ENCODE results near the gene CNTFR.
"Not testable (repeated sequence)": the region's sequence is repeated elsewhere in the genome, so short reads cannot be mapped to it uniquely, and the experiment has no call there.

The CNTFR gene

DNA sequence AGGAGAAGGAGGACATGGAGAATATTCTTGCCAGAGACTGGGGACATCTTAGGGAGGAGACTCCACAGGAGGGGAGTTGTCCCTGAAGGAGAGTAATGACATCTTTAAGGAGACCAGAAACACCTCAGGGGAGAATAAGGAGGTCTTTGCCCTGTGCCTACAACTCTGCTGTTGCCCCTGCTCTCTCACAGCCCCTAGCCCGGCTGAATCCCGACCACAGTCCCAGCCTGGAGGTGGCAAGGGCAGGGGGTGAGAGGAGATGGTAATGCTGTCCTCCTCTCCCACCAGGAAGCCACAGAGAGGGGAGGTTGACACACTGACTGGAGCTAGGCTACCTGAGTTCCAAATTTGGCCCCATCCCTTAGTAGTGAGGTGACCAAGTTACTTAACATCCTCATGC, 36.5 kb downstream of the CNTFR start:
- DNase-seq = no peak

DNA sequence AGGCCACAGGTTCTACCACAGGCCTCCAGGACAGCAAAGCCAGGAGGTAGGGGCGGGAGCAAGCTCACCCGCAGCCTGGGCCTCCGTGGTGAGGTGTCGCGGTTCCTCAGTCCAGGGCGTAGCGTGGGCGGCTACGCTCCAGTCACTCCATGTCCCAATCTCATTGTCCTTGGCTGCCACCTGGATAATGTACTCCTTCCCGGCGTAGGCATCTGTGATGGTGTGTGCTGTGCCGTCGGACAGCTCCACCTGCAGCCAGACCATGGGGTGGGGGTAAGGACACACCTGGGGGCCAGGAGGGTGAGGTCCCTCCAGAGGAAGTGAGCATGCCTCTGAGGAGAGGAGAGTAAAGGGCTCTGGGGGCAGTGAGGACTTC, 36.9 kb downstream of the CNTFR start:
- no peak for DNase-seq

DNA sequence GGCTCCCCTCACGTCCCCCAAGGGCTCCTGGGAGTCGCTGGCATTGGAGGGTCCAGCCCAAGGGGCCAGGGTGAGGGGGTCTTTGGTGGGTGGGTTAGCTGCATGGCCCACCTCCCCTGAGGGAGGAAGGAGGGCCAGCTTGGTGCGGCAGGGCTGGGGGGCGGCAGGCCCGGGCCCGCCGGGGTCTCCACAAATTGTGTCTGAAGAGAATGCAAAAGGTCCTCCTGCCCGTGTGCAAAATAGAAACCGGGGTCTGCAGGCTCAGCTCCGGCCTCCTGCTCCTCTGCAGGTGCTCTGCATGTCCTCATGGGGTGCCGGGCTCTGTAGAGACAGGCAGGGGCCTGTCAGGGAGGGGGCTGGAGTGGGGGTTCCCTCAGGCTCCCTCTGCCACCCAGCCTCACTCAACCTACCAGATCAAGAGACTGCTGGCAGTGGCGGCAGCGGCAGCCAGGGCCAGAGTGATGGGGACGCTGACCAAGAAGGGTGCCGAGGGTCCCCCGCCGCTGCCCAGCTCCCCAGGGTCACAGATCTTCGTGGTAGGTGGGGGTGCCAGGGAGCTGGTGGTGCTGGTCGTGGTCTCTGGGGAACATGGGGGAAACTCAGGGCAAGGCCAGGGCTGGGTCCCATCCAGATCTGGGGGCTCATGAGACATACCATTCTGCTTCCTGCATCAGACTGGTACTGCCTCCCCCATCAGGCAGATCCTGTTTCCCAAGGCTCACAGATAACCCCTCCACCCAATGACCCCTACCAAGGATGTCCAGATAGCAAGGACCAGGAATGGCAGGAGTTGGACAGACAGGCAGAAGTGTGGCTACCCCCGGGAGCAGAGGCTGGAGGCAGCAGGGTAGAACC, 37.5 kb downstream of the CNTFR start:
- DNase-seq = no peak

DNA sequence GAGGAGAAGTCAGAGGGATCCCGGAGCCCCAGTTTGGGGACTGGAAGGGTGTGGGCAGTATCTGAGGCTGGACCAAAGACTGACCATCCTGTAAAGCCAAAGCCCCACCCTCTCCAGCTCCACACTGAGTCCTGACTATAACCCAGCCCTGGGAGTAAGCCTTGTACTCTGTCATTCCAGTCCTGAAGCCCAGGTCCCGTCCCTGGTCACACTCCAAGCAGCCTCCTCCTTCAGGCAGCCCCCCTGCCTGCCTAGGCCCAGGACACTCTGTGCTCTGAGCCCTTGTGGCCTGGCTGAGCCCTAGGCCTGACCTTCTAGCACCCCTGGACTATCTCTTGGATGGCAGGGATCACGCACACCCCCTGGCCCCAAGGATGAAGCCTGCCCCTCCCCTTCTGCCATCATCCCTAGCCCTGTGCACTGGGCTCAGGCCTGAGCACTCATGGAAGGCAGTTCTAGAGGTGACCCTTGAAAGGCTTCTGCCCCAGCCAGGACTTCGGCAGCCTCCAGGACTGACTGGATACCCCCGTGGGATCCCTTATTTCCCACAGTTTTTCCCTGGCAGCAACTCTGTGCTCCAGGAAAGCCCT, 38.7 kb downstream of the CNTFR start:
- DNase-seq = no peak

DNA sequence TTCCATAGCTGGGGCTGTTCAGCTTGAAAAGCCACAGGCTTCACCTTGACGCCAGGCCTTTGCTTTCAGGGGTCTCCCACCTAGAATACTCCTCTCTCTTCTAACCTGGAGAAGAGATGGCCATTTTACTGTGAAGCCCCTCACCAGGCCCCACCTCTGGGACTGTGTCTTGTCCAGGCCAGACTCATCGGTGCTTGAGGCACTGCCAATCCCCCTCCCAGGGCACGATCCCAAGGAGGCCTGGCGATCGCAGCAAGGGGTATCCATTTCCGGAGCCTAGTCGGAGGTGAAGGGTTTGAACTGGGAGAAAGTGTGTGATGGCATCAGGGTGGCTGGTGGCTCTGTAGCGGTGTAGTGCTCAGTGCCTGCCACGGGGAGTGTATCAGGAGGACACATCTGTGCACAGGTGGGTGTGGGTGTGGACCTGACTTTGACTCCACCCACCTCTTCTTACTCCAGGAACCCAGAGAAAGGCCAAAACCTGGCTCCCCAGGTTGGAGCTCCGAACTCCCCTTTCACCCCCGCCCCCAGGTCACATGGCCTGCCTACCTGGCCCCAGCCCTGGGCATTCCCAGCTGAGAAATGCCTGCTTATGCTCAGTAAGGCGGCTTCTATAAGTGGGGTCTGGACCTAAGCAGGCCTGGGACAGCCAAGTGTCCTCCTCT, 39.4 kb downstream of the CNTFR start:
- peak; percentile 41 for DNase-seq

DNA sequence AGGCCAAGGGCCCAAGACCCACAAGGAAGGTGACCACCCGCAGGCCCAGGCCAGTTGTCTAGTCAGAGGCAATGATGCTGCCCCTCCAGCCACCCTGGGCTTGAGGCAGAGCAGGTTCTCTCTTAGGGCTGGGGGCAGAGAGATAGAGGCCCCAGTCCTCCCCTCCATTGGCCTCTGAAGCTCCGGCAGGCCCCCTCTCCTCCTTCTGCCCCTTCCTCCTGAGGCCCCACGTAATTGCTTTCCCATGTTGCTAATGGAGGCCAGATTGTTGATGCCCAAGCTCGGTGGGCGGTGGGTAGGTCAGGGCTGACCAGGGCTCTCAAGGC, 40.2 kb downstream of the CNTFR start:
- DNase-seq = no peak

DNA sequence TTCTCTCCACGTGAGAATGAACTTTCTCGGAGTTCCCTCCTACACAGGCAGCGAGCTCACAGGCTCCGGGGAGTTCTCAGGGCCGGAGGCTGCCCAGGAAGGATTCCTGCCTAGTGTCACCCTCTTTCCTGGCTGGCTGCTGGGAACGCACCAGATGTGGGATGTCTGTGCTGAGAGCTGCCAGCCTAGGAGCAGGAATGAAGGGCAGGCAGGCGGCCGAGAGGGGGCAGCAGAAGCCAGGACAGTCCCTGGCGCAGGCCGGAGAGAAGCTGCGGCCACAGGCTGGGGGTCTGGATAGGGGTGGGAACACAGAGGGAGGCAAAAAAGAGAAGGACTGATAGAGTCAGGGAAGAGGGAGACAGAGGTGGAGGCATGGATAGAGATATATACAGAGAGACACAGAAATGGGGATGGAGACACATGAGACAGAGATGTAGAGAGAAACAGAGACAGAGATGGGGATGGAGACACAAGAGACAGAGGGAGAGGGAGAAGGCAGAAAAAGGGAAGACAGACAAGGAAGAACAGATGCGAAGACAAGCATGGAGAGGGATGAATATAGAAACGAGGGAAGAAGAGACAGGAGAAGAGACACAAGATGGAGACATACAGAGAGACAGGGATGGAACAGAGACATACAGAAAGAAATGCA, 41.4 kb downstream of the CNTFR start:
- DNase-seq = peak; percentile 47

DNA sequence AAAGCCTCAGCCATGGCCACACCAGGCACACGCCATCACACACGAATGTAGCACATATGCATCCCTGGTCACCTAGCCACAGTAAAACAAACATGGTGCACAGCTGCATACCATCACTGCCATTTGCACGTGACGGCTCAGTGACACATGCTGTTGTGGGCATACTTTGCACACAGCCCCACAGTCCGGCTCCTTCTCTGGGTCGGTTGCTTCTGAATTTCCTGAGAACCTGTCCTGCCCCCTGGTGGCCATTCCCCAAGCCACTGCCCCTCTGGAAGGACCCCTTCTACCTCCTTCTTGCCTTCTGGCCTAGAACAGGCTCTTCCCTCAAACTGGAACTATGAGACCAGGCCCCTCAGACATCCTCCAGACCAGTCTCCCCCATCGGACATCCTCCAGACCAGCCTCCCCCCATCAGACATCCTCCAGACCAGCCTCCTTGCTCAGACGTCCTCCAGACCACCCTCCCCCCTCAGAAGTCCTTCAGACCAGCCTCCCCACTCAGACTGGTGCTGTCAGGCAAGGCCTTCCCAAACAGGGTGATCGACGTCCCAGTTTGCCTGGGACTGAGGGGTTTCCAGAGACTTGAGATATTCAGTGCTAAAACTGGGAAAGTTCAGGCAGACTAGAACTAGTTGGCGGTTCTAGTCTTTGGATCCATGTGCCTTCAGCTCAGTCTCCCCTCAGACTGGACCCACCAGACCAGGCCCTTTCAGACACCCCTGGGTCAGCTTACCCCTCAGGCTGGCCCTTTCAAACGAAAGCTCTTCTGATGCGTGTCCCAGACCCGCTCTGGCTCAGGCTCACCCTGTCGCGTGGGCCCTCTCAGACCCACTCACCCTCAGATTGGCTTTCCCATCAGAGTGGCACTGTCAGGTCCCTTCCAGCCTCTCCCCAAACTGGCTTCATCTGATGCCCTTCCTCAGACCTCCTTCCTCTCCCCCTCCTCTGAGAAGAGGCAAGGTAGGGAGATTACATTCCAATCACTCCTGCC, 42.4 kb downstream of the CNTFR start:
- DNase-seq = peak; percentile 61

DNA sequence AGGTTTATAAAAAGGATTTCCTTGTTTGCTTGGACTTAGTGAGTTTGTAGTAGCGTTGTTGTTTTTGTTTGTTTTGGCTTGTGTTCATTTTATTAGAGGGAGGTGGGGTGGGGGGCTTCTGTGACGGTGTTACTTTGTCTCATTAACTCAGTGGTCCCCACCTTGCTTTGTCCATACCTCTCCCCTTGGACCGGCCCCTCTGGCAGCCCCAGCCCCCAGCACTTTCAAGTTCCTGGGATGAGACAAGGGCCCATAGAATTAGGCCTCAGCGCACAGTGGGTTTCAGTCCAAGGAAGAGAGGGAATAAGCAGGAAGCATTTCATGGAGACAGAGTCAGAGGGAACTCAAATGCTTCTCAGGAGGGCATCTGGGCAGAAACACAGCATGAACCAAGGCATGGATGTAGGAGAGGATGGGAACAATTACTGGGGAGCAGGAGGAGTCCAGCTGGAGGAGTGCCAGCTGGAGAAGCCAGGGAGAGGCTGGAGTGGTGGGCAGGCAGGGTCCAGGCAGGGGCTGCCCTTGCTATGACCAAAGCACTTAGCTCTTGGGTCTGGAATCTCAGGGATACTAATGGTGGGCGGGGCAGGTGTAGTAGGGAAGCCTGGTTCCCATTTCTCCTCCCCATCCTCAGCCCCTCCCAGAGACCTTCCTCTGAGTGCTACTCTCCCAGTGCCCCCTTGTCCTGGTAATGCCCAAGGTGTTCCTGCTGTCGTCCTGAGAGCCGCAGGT, 43.3 kb downstream of the CNTFR start:
- DNase-seq = no peak

DNA sequence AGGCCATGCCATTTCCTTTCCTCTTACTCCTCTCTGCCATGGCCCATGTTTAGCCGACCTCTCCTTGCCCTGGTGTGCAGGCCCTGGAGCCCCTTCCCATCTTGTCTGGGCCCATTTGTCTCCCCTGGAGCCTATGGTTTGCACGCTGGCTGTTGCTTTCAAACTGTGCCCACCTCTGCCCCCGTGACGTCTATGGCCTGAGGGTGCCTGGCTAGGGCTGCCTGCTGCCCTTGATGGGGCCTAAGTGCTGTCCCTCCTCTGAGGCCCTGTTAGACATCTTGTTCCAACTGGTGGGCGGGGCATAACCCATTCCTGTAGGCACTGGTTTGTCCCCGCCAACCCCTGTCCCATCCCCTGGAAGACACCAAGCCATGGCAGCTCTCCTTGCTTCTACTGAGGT, 44.0 kb downstream of the CNTFR start:
- DNase-seq = no peak

DNA sequence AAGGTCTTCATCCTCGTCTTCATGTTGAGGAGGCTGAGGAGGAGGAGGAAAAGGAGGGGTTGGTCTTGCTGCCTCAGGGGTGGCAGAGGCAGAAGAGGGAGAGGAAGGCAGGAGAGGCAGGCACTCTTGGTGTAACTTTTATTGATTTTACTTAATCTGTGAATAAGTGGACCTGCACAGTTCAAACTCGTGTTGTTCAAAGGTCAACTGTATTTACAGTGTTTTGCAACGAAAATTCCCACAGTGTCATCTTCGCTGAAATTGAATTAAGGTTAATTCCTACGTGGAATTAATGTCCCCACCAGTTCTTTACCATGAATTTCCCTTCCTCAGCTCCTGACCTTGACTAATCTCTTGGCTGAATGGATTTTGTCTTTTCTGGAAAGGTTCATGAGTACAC, 45.5 kb downstream of the CNTFR start:
- DNase-seq = no peak

DNA sequence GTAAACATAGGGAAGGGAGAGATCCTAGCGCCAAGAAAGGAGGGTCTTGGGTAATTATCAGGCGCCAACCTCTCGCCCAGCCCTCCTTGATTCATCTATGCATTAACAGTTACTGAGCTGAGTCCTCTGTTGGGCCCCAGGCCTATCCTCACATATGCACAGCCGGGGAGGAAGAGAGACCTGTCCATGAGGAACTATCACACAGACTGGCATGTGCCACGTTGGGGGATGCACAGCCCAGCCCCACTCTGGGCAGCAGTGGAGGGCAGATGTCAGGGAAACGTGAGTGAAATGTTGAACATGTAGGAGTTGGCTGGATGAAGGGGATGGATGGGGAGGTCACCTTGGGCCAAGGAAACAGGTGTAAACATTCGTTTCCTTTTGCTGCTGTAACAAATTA, 48.0 kb downstream of the CNTFR start:
- DNase-seq = no peak

DNA sequence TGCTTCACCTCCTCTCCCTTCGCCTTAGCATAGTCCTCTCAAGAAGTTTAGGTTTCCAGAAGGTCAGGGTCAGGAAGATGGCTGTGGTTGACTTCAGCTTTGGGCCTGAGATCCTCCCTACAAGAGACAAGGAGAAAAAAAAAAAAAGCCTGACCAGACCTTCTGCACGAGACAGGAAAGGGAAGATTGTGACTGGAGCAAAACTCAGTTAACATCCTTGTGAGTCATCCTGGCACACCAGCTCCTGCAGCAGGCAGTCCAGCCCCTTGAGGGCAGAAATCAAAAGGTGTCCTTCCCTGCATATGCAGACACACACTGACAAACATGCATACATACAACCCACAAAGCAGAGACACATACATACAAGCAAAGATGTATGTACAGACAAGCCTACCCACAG, 48.7 kb downstream of the CNTFR start:
- no peak for DNase-seq

DNA sequence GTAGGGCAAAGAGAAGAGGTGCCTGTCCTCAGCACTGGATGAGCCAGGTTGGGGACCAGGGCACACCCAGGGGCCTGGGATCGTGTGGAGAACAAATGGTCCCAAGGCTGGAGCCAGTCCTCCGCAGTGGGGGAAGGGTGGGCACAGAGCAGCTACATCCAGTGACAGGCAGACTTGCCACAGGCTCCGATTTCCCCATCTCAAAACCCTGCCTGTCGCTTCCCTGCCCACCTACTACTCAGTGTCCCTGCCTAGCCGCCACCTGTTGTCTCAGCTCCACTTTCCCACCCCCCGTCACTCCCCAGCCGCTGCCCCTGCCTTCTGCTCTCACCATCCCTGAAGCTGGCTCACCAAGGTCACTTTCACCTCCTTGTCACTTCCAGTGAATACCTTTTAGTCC, 52.8 kb downstream of the CNTFR start:
- DNase-seq = no peak

DNA sequence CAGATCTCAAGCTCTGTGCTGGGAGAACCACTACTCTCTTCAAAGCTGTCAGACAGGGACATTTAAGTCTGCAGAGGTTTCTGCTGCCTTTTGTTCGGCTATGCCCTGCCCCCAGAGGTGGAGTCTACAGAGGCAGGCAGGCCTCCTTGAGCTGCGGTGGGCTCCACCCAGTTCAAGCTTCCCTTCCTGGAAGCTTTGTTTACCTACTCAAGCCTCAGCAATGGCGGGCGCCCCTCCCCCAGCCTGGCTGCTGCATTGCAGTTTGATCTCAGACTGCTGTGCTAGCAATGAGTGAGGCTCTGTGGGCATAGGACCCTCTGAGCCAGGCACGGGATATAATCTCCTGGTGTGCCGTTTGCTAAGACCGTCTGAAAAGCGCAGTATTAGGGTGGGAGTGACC, 57.5 kb downstream of the CNTFR start:
- not testable (repeated sequence) for DNase-seq

DNA sequence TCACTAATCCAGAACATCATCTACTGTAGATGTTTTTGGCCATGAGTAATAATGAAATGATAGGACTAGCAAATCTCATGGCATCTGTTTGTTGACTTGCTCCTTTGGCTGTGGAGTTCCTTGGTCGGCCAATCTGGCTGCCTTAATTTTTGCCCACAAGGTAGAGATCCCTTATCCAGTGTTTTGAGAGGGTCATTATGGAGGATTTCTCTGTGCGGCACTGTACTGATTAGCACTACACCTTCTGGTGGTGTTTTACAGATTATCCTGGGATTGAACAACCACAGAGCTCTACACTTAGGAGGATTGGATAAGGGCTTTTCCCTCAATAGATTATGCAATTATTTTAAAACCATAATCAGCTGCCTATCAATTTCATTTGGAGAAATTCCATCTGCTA, 63.5 kb downstream of the CNTFR start:
- DNase-seq = no peak

DNA sequence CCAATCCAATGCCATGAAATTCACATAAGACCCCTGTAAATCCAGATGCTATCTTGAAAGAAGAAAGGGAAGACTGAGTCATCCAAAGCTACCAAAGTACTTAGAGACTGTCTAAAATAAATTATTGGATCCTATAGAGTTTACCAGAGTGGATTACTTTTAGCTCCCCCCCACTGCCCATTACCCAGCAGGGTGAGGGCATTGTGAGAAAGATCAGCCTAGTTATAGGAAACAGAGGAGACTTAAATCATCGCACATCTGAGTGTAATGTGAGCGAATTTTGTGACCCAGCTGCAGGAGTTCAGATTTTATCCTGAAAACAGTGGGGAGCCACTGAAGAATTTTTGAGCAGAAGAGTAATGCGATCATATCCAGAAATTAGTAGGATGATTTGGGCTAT, 65.2 kb downstream of the CNTFR start:
- no peak for DNase-seq

DNA sequence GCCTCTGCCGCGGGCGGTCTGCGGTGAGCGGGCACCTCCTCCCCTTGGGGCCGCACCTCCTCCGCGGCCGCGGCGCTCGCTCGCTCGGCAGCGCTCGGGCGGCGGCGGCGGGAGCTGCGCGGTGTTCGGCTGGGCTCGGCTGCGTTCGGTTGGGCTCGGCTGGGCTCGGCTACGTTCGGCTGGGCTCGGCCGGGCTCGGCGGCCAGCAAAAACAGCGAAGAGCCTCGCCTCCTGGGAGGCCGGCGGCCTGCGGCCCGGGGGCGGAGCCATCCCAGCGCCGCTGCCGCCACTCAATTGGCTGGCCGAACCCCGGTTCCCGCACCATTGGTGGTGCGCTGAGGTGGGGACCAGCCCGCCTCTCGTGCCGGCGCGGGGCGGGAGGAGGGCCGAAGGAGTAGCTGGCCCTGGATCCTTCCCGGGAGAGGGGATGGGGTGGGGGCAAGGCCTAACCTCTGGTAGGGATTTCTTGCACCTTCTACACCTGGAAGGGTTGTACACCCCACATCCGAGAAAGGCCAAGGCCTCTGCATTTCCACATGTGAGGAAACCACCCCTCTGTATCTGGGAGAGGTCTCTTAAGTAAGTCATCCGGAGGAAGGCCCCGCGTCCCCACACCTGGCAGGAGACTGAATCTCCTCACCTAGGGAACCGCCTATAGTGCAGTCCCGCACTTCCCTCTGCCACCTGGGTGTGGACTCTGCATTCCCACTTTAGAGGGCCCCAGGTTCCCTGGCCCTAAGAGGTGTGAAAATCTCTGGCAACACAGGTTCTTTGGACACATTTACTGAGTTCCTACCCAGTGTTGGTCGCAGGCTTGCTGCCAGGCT, 66.3 kb downstream of the CNTFR start, which contains the start of gene ENHO:
TSS of gene ENHO (minus strand) at position 20 of the 827 bp plus-strand sequence. CDS start 1,295 bp downstream, outside the sequence.
- DNase-seq = peak; percentile 89

DNA sequence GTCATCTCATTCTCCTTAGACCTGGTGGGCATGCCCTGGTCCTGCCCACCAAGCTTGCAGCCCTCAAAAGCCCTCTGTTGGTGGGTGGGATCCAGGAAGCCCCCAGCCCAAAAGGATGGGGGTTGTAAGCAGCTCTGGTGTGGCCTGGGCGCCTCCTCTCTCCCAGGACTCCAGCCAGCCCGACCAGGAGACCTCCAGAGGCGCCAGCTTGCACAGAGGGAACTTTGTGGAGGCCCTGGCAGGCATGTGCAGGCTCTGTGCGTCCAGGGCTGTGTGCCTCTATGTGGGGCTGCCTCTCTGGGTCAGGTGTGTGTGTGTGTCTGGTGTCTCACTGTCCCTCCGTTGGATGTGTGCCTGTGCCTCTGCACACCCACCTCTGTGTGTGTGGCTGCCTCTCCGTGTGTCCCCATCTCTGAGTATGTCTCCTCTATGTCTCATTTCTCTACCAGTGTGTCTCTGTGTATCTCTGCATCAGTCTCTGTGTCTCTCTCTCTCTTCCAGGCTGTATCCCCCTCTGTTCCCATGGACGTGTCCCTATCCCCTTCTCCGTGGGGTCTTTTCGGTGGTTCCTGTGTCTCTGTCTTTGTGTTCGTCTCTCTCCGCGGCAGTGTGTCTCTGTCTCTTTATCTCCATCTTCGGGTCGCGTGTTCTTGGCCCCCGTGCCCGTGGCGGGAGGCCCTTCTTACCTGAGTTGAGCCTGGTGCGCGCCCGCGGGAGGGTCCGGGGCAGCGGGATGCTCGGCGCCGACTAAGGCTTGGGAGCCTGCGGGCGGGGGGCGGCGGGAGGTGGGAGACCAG, 67.2 kb downstream of the CNTFR start:
- DNase-seq = no peak

Measured in RPMI8226 (cell line).